Progenitor cell of endocrine pancreas (in vitro differentiated cells): Measurements from ENCODE around the gene DIAPH2. TPM values are rescaled to one million over a fixed set of nuclear protein-coding genes. Genes with fewer than 3 reads are reported as not detected.
A peak's percentile ranks its signal among the peaks of the same experiment; 100 is the strongest.

ENCODE experiments used
- DNase-seq: peaks from one replicate; pipeline ENCODE4 v3.0.0; 2021; ENCODE audit warnings: low spot score; ENCODE audit not compliant: unreplicated experiment
- H3K27ac Mint-ChIP-seq: 2 replicates; pipeline ENCODE4 v1.8.0; 2021; ENCODE audit warnings: mild to moderate bottlenecking, moderate library complexity, mixed read lengths
- H3K27me3 Mint-ChIP-seq: 2 replicates; pipeline ENCODE4 v1.8.0; 2021; ENCODE audit warnings: mixed read lengths
- H3K36me3 Mint-ChIP-seq: 2 replicates; pipeline ENCODE4 v1.8.0; 2022; ENCODE audit warnings: mixed read lengths; ENCODE audit not compliant: insufficient read depth
- H3K4me1 Mint-ChIP-seq: 2 replicates; pipeline ENCODE4 v1.8.0; 2021; ENCODE audit warnings: low read depth, mixed read lengths
- H3K4me3 Mint-ChIP-seq: 2 replicates; pipeline ENCODE4 v1.8.0; 2021; ENCODE audit warnings: low read depth, mild to moderate bottlenecking, moderate library complexity, mixed read lengths
- H3K9me3 Mint-ChIP-seq: 2 replicates; pipeline ENCODE4 v1.8.0; 2021; ENCODE audit warnings: low read depth, mixed read lengths
- CTCF ChIP-seq: fragments of 200-600 bp; sonication (generic); IDR thresholded peaks from one replicate; pipeline ENCODE4 v1.5.0; 2021; ENCODE audit warnings: antibody characterized with exemption, mild to moderate bottlenecking; ENCODE audit not compliant: unreplicated experiment
- total RNA-seq: library from RNA; stranded (reverse); gene quantifications from 2 replicates; pipeline ENCODE4 v1.2.1, GENCODE V29; 2021

Gene DIAPH2
- total RNA-seq, 1 donor from 2014 or later = 29.7 TPM

- no peak overlapping the region for H3K4me3 Mint-ChIP-seq
- H3K27ac Mint-ChIP-seq = no peak overlapping the region
- peaks cover 9% of the 10 kb centered on the region for H3K9me3 Mint-ChIP-seq
- DNase-seq = no peak
- H3K27me3 Mint-ChIP-seq = no peaks in the 10 kb centered on the region
- H3K4me1 Mint-ChIP-seq = no peaks in the 10 kb centered on the region
- H3K36me3 Mint-ChIP-seq = no peaks in the 10 kb centered on the region
- no peak for TF ChIP-seq CTCF
These were observed 731.8 kb downstream of the DIAPH2 start for GRCh38 chrX:97416461-97416860.

GRCh38 chrX:97429101-97429500 is 744.5 kb downstream of the DIAPH2 start:
- no peak for DNase-seq
- Mint-ChIP-seq H3K9me3 (no peaks in the 10 kb centered on the region), H3K36me3 (peaks cover 12% of the 10 kb centered on the region), H3K27me3 (no peaks in the 10 kb centered on the region), H3K4me3 (no peak overlapping the region), H3K4me1 (no peaks in the 10 kb centered on the region), H3K27ac (peak overlapping the region; percentile 12)
- TF ChIP-seq CTCF = no peak

GRCh38 chrX:97431281-97431680 is 746.6 kb downstream of the DIAPH2 start:
- no peak overlapping the region for H3K4me3 Mint-ChIP-seq
- H3K27ac Mint-ChIP-seq = no peak overlapping the region
- no peaks in the 10 kb centered on the region for H3K9me3 Mint-ChIP-seq
- no peaks in the 10 kb centered on the region for H3K27me3 Mint-ChIP-seq
- no peak for TF ChIP-seq CTCF
- peaks cover 12% of the 10 kb centered on the region for H3K36me3 Mint-ChIP-seq
- DNase-seq = no peak
- H3K4me1 Mint-ChIP-seq = no peaks in the 10 kb centered on the region

GRCh38 chrX:97446298-97446882 is 761.7 kb downstream of the DIAPH2 start:
- H3K36me3 Mint-ChIP-seq = no peaks in the 10 kb centered on the region
- no peaks in the 10 kb centered on the region for H3K9me3 Mint-ChIP-seq
- no peak overlapping the region for H3K27ac Mint-ChIP-seq
- TF ChIP-seq CTCF = peak; percentile 52
- H3K4me1 Mint-ChIP-seq = peaks cover 1% of the 10 kb centered on the region
- no peaks in the 10 kb centered on the region for H3K27me3 Mint-ChIP-seq
- no peak for DNase-seq
- H3K4me3 Mint-ChIP-seq = no peak overlapping the region

GRCh38 chrX:97447306-97447705 is 762.7 kb downstream of the DIAPH2 start:
- Mint-ChIP-seq H3K36me3 (no peaks in the 10 kb centered on the region), H3K27me3 (no peaks in the 10 kb centered on the region), H3K4me3 (no peak overlapping the region), H3K4me1 (peaks cover 1% of the 10 kb centered on the region), H3K27ac (no peak overlapping the region), H3K9me3 (no peaks in the 10 kb centered on the region)
- no peak for DNase-seq
- no peak for TF ChIP-seq CTCF
